WTC11 (cell line): ENCODE results near the gene VTI1A. TPM values are rescaled to one million over a fixed set of nuclear protein-coding genes. Genes with fewer than 3 reads are reported as not detected.

ENCODE experiments used
- ATAC-seq: fragments of 200-7000 bp; cut with Tn5 transposase; 2 replicates; pipeline ENCODE4 v1.10.0; 2021; ENCODE audit warnings: mild to moderate bottlenecking, moderate library complexity
- CTCF ChIA-PET: fragments of 300-600 bp; sonication (Branson Sonifier 250); formaldehyde crosslinking; loops from one replicate; lab custom pipeline; 2021; ENCODE audit warnings: antibody characterized with exemption; lab: Charles Lee
- POLR2A ChIA-PET: fragments of 350-600 bp; sonication (Branson Sonifier 250); formaldehyde crosslinking; loops from one replicate; lab custom pipeline; 2021; ENCODE audit warnings: antibody characterized with exemption; lab: Charles Lee
- DNase-seq: peaks from one replicate; pipeline ENCODE4 v3.0.0; 2021; ENCODE audit warnings: low spot score
- H3K27ac Mint-ChIP-seq: 2 replicates; pipeline ENCODE4 v1.8.0; 2021; ENCODE audit warnings: mixed read lengths
- H3K27me3 Mint-ChIP-seq: 2 replicates; pipeline ENCODE4 v1.8.0; 2021; ENCODE audit warnings: low read depth, mild to moderate bottlenecking, moderate library complexity, mixed read lengths
- H3K36me3 Mint-ChIP-seq: 2 replicates; pipeline ENCODE4 v1.8.0; 2021; ENCODE audit warnings: mixed read lengths
- H3K4me1 Mint-ChIP-seq: 2 replicates; pipeline ENCODE4 v1.8.0; 2022; ENCODE audit warnings: mixed read lengths
- H3K4me3 Mint-ChIP-seq: 2 replicates; pipeline ENCODE4 v1.8.0; 2021; ENCODE audit warnings: mild to moderate bottlenecking, moderate library complexity, mixed read lengths
- H3K9me3 Mint-ChIP-seq: 2 replicates; pipeline ENCODE4 v1.8.0; 2021; ENCODE audit warnings: mixed read lengths
- CBFB ChIP-seq: sonication (generic); formaldehyde crosslinking; IDR thresholded peaks from 2 replicates; pipeline ENCODE4 v1.8.1; 2022; ENCODE audit warnings: mild to moderate bottlenecking, low read depth, missing genetic modification reagents
- CREM ChIP-seq: sonication (generic); formaldehyde crosslinking; IDR thresholded peaks from 2 replicates; pipeline ENCODE4 v1.8.1; 2022; ENCODE audit warnings: mild to moderate bottlenecking, missing genetic modification reagents, moderate library complexity
- FOXP1 ChIP-seq: sonication (generic); formaldehyde crosslinking; IDR thresholded peaks from 2 replicates; pipeline ENCODE4 v1.8.0; 2022; ENCODE audit warnings: missing genetic modification reagents, mild to moderate bottlenecking, moderate library complexity, borderline replicate concordance
- GABPB1 ChIP-seq: sonication (generic); formaldehyde crosslinking; IDR thresholded peaks from 2 replicates; pipeline ENCODE4 v1.8.1; 2023; ENCODE audit warnings: mild to moderate bottlenecking, missing genetic modification reagents
- JUN ChIP-seq: sonication (generic); formaldehyde crosslinking; IDR thresholded peaks from 2 replicates; pipeline ENCODE4 v1.8.0; 2023; ENCODE audit warnings: mild to moderate bottlenecking, missing genetic modification reagents
- MXD4 ChIP-seq: fragments of 250-450 bp; sonication (Bioruptor Pico); IDR thresholded peaks from 2 replicates; pipeline ENCODE4 v1.8.0; 2021; ENCODE audit warnings: mild to moderate bottlenecking, moderate library complexity, borderline replicate concordance
- NFE2L1 ChIP-seq: sonication (generic); formaldehyde crosslinking; IDR thresholded peaks from 2 replicates; pipeline ENCODE4 v1.8.1; 2023; ENCODE audit warnings: missing genetic modification reagents
- NFYB ChIP-seq: sonication (generic); formaldehyde crosslinking; conservative IDR thresholded peaks from 2 replicates; pipeline ENCODE4 v1.8.0; 2022; ENCODE audit warnings: low read depth, missing genetic modification reagents
- NR2C2 ChIP-seq: sonication (generic); formaldehyde crosslinking; IDR thresholded peaks from 2 replicates; pipeline ENCODE4 v1.8.0; 2022; ENCODE audit warnings: mild to moderate bottlenecking, missing genetic modification reagents
- NR3C1 ChIP-seq: sonication (generic); formaldehyde crosslinking; conservative IDR thresholded peaks from 2 replicates; pipeline ENCODE4 v1.8.1; 2023; ENCODE audit warnings: low read depth, mild to moderate bottlenecking, missing genetic modification reagents
- SMAD3 ChIP-seq: sonication (generic); formaldehyde crosslinking; IDR thresholded peaks from 2 replicates; pipeline ENCODE4 v1.8.0; 2022; ENCODE audit warnings: missing genetic modification reagents, mild to moderate bottlenecking, borderline replicate concordance
- SOX15 ChIP-seq: fragments of 250-450 bp; sonication (Bioruptor Pico); IDR thresholded peaks from 2 replicates; pipeline ENCODE4 v1.9.0; 2021; ENCODE audit warnings: mild to moderate bottlenecking
- TCF7 ChIP-seq: sonication (generic); formaldehyde crosslinking; IDR thresholded peaks from 2 replicates; pipeline ENCODE4 v1.8.0; 2022; ENCODE audit warnings: mild to moderate bottlenecking, low read depth, missing genetic modification reagents, moderate library complexity
- TEAD4 ChIP-seq: sonication (generic); formaldehyde crosslinking; IDR thresholded peaks from 2 replicates; pipeline ENCODE4 v1.8.0; 2022; ENCODE audit warnings: mild to moderate bottlenecking, missing genetic modification reagents
- ZNF138 ChIP-seq: sonication (generic); formaldehyde crosslinking; conservative IDR thresholded peaks from 2 replicates; pipeline ENCODE4 v1.8.1; 2022; ENCODE audit warnings: mild to moderate bottlenecking, moderate library complexity, missing genetic modification reagents
- ZNF423 ChIP-seq: fragments of 250-450 bp; sonication (Bioruptor Pico); IDR thresholded peaks from 2 replicates; pipeline ENCODE4 v2.1.2; 2022; ENCODE audit warnings: mild to moderate bottlenecking, moderate library complexity
- total RNA-seq: library from RNA; stranded (reverse); gene quantifications from 3 replicates; pipeline ENCODE4 v1.2.3, GENCODE V29; 2021
- TF ChIP-seq, protein P1 (sequence below): sonication (generic); formaldehyde crosslinking; IDR thresholded peaks from 2 replicates; pipeline ENCODE4 v1.8.0; 2022; ENCODE audit warnings: missing genetic modification reagents
- TF ChIP-seq, protein P2 (sequence below): sonication (generic); formaldehyde crosslinking; IDR thresholded peaks from 2 replicates; pipeline ENCODE4 v1.8.1; 2022; ENCODE audit warnings: mild to moderate bottlenecking, moderate library complexity, missing genetic modification reagents
- TF ChIP-seq, protein P3 (sequence below): fragments of 200-600 bp; IDR thresholded peaks from 2 replicates; pipeline ENCODE4 v1.8.0; 2022; ENCODE audit warnings: antibody characterized with exemption
- TF ChIP-seq, protein P4 (sequence below): sonication (generic); formaldehyde crosslinking; IDR thresholded peaks from 2 replicates; pipeline ENCODE4 v1.8.1; 2022; ENCODE audit warnings: mild to moderate bottlenecking, missing genetic modification reagents, moderate library complexity, borderline replicate concordance
- TF ChIP-seq, protein P5 (sequence below): sonication (generic); formaldehyde crosslinking; IDR thresholded peaks from 2 replicates; pipeline ENCODE4 v1.8.0; 2022; ENCODE audit warnings: mild to moderate bottlenecking, missing genetic modification reagents
- TF ChIP-seq, protein P6 (sequence below): fragments of 250-450 bp; sonication (Bioruptor Pico); IDR thresholded peaks from 2 replicates; pipeline ENCODE4 v1.8.0; 2021; ENCODE audit warnings: mild to moderate bottlenecking

The VTI1A gene
- total RNA-seq, 1 experiment from 2014 or later, result 20.1 TPM

DNA sequence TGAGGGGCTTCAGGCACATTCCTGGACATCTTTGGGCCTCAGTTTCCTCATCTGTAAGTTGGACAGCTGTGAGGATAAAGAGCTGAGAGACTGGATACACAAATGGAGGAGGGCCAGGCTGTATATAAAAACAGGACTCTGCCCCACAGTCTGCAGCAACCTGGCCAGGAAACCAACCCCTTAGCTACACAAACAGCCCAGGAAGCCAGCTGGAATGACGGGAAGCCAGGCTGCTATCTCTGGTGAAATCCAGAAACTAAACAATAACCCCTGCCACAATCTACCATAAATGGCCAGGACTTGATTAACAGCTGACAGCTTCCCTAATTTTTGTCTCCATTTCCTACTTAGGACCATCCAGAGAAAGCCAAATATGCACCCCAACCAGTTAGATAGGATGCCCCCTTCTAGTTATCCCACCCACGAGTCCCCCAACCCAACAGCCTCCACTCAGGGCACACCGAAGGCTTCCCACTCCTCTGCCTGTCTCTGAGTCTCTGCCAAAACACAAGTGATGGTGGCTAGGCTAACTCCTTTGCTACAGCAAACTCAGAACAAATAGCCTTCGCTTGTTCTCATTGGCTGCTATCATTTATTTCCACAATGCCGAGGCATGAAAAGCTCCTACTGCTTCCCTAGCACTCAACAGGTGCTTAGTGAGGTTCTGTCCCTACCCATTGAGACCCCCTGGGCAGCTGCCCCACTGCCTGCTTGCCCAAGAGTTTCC lies 393.1 kb downstream of the VTI1A start:
- TF ChIP-seq GABPB1 (CRISPR knock-in tag) (no peak), SMAD3 (CRISPR knock-in tag) (no peak), CBFB (CRISPR knock-in tag) (no peak), NR2C2 (no peak), NFE2L1 (CRISPR knock-in tag) (no peak), NR3C1 (CRISPR knock-in tag) (no peak), FOXP1 (CRISPR knock-in tag) (no peak), TEAD4 (CRISPR knock-in tag) (no peak), SOX15 (CRISPR knock-in tag) (no peak), CREM (CRISPR knock-in tag) (no peak), ZNF423 (CRISPR knock-in tag) (no peak), TCF7 (CRISPR knock-in tag) (no peak)
- TF ChIP-seq, protein P1, sequence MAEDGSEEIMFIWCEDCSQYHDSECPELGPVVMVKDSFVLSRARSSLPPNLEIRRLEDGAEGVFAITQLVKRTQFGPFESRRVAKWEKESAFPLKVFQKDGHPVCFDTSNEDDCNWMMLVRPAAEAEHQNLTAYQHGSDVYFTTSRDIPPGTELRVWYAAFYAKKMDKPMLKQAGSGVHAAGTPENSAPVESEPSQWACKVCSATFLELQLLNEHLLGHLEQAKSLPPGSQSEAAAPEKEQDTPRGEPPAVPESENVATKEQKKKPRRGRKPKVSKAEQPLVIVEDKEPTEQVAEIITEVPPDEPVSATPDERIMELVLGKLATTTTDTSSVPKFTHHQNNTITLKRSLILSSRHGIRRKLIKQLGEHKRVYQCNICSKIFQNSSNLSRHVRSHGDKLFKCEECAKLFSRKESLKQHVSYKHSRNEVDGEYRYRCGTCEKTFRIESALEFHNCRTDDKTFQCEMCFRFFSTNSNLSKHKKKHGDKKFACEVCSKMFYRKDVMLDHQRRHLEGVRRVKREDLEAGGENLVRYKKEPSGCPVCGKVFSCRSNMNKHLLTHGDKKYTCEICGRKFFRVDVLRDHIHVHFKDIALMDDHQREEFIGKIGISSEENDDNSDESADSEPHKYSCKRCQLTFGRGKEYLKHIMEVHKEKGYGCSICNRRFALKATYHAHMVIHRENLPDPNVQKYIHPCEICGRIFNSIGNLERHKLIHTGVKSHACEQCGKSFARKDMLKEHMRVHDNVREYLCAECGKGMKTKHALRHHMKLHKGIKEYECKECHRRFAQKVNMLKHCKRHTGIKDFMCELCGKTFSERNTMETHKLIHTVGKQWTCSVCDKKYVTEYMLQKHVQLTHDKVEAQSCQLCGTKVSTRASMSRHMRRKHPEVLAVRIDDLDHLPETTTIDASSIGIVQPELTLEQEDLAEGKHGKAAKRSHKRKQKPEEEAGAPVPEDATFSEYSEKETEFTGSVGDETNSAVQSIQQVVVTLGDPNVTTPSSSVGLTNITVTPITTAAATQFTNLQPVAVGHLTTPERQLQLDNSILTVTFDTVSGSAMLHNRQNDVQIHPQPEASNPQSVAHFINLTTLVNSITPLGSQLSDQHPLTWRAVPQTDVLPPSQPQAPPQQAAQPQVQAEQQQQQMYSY (CRISPR knock-in tag), result no peak
- TF ChIP-seq, protein P2, sequence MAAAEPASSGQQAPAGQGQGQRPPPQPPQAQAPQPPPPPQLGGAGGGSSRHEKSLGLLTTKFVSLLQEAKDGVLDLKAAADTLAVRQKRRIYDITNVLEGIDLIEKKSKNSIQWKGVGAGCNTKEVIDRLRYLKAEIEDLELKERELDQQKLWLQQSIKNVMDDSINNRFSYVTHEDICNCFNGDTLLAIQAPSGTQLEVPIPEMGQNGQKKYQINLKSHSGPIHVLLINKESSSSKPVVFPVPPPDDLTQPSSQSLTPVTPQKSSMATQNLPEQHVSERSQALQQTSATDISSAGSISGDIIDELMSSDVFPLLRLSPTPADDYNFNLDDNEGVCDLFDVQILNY (CRISPR knock-in tag), result no peak
- TF ChIP-seq, protein P3, sequence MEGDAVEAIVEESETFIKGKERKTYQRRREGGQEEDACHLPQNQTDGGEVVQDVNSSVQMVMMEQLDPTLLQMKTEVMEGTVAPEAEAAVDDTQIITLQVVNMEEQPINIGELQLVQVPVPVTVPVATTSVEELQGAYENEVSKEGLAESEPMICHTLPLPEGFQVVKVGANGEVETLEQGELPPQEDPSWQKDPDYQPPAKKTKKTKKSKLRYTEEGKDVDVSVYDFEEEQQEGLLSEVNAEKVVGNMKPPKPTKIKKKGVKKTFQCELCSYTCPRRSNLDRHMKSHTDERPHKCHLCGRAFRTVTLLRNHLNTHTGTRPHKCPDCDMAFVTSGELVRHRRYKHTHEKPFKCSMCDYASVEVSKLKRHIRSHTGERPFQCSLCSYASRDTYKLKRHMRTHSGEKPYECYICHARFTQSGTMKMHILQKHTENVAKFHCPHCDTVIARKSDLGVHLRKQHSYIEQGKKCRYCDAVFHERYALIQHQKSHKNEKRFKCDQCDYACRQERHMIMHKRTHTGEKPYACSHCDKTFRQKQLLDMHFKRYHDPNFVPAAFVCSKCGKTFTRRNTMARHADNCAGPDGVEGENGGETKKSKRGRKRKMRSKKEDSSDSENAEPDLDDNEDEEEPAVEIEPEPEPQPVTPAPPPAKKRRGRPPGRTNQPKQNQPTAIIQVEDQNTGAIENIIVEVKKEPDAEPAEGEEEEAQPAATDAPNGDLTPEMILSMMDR, result no peak
- TF ChIP-seq, protein P4, sequence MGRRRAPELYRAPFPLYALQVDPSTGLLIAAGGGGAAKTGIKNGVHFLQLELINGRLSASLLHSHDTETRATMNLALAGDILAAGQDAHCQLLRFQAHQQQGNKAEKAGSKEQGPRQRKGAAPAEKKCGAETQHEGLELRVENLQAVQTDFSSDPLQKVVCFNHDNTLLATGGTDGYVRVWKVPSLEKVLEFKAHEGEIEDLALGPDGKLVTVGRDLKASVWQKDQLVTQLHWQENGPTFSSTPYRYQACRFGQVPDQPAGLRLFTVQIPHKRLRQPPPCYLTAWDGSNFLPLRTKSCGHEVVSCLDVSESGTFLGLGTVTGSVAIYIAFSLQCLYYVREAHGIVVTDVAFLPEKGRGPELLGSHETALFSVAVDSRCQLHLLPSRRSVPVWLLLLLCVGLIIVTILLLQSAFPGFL, result no peak
- TF ChIP-seq, protein P5, sequence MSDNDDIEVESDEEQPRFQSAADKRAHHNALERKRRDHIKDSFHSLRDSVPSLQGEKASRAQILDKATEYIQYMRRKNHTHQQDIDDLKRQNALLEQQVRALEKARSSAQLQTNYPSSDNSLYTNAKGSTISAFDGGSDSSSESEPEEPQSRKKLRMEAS (CRISPR knock-in tag), result no peak
- ATAC-seq (no peak), DNase-seq (no peak)
- peaks cover 10% of the 10 kb centered on the region for H3K27me3 Mint-ChIP-seq
- H3K27ac Mint-ChIP-seq, result no peak overlapping the region
- peaks cover 33% of the 10 kb centered on the region for H3K4me1 Mint-ChIP-seq
- peaks cover 5% of the 10 kb centered on the region; the same call in 1 of the 2 replicates for H3K36me3 Mint-ChIP-seq
- H3K4me3 Mint-ChIP-seq, result no peak overlapping the region
- CTCF ChIA-PET, result no interaction called here
- POLR2A ChIA-PET, result no interaction called here
- peaks cover 7% of the 10 kb centered on the region for H3K9me3 Mint-ChIP-seq

DNA sequence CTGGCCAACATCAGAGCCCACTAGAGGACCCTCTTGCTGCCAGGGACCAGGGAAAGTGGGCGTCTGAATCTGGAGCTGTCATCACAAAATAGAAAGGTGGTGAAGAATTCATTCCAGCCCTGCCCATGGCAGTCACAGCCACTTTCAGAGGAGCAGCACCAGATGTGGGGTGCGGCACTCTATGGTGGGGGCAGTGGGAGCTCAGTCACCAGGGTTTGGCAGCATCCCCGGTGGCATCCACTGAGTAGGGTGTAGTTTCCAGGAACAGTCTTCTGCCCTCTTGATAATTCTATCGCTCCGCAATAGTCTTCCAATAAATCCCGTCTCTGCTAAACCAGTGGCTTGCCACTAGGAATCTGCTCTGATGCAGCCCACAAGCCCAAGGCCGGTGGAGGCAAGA lies 394.5 kb downstream of the VTI1A start:
- ChIA-PET POLR2A (no interaction called here), CTCF (no interaction called here)
- Mint-ChIP-seq H3K4me3 (no peak overlapping the region), H3K36me3 (peaks cover 14% of the 10 kb centered on the region), H3K9me3 (peaks cover 17% of the 10 kb centered on the region), H3K4me1 (peaks cover 20% of the 10 kb centered on the region), H3K27me3 (peaks cover 12% of the 10 kb centered on the region), H3K27ac (no peak overlapping the region)
- no peak for DNase-seq
- no peak for ATAC-seq
- TF ChIP-seq JUN (CRISPR knock-in tag), result no peak
- TF ChIP-seq MXD4, result no peak
- no peak for TF ChIP-seq NFYB (CRISPR knock-in tag)
- TF ChIP-seq ZNF138 (CRISPR knock-in tag), result no peak
- TF ChIP-seq, protein P6, sequence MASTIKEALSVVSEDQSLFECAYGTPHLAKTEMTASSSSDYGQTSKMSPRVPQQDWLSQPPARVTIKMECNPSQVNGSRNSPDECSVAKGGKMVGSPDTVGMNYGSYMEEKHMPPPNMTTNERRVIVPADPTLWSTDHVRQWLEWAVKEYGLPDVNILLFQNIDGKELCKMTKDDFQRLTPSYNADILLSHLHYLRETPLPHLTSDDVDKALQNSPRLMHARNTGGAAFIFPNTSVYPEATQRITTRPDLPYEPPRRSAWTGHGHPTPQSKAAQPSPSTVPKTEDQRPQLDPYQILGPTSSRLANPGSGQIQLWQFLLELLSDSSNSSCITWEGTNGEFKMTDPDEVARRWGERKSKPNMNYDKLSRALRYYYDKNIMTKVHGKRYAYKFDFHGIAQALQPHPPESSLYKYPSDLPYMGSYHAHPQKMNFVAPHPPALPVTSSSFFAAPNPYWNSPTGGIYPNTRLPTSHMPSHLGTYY (CRISPR knock-in tag), result no peak
